LNCaP clone FGC (cell line): ENCODE results near the gene PCDHGB2.
"Not testable (repeated sequence)": the region's sequence is repeated elsewhere in the genome, so short reads cannot be mapped to it uniquely, and the experiment has no call there.

Source experiments
- DNase-seq: peaks from one replicate; pipeline ENCODE4 v3.0.0-alpha.2; 2011; ENCODE audit warnings: low read depth
- H3K4me3 ChIP-seq: 2 replicates; pipeline ENCODE4 v1.5.1; 2011; ENCODE audit warnings: mild to moderate bottlenecking, low read depth, low read length, control low read depth
- TF ChIP-seq, protein P1 (sequence below): IDR thresholded peaks from 2 replicates; pipeline ENCODE4 v1.5.1; 2012; ENCODE audit warnings: mild to moderate bottlenecking; ENCODE audit not compliant: control insufficient read depth, insufficient read depth; ENCODE audit errors: extremely low read depth

Gene PCDHGB2

DNA sequence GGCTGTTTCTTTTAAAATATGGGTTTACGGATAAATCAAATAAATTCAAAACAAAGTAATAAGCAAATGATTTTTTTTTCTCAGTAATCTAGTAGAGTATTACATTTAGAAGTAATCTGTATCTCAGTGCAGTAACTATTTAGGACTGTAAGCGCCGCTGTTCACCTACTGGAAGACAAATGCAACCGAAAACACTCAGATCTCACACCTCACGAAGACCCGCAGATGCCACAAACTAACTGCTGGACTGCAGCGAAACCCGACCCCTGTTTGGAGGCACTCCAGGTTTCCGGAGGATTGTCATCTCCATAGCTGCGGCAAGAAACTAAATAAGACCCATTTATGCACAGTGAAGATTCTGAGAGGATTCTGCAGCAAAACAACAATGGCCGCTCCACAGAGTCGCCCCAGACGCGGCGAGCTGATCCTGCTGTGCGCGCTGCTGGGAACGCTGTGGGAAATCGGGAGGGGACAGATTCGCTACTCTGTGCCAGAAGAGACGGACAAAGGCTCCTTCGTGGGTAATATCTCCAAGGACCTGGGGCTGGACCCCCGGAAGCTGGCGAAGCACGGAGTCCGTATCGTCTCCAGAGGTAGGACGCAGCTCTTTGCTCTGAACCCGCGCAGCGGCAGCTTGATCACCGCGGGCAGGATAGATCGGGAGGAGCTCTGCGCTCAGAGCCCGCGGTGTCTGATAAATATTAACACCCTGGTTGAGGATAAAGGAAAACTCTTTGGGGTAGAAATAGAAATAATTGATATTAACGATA is 32.8 kb downstream of the PCDHGB2 start, which contains the start of gene PCDHGA8:
TSS of gene PCDHGA8 (plus strand) at position 205 of the 770 bp plus-strand sequence. CDS start at position 386, 181 bp downstream.
- DNase-seq = no peak
- TF ChIP-seq, protein P1, sequence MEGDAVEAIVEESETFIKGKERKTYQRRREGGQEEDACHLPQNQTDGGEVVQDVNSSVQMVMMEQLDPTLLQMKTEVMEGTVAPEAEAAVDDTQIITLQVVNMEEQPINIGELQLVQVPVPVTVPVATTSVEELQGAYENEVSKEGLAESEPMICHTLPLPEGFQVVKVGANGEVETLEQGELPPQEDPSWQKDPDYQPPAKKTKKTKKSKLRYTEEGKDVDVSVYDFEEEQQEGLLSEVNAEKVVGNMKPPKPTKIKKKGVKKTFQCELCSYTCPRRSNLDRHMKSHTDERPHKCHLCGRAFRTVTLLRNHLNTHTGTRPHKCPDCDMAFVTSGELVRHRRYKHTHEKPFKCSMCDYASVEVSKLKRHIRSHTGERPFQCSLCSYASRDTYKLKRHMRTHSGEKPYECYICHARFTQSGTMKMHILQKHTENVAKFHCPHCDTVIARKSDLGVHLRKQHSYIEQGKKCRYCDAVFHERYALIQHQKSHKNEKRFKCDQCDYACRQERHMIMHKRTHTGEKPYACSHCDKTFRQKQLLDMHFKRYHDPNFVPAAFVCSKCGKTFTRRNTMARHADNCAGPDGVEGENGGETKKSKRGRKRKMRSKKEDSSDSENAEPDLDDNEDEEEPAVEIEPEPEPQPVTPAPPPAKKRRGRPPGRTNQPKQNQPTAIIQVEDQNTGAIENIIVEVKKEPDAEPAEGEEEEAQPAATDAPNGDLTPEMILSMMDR = peak; percentile 38
- H3K4me3 ChIP-seq = peak within 1 kb of the TSS; percentile 46

DNA sequence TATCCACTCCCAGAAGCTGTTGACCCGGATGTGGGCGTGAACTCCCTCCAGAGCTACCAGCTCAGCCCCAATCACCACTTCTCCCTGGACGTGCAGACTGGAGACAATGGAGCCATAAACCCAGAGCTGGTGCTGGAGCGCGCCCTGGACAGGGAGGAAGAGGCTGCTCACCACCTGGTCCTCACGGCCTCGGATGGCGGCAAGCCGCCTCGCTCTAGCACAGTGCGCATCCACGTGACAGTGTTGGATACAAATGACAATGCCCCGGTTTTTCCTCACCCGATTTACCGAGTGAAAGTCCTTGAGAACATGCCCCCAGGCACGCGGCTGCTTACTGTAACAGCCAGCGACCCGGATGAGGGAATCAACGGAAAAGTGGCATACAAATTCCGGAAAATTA is 33.5 kb downstream of the PCDHGB2 start:
- H3K4me3 ChIP-seq = no peak overlapping the region
- no peak for DNase-seq
- TF ChIP-seq, protein P1 = no peak

DNA sequence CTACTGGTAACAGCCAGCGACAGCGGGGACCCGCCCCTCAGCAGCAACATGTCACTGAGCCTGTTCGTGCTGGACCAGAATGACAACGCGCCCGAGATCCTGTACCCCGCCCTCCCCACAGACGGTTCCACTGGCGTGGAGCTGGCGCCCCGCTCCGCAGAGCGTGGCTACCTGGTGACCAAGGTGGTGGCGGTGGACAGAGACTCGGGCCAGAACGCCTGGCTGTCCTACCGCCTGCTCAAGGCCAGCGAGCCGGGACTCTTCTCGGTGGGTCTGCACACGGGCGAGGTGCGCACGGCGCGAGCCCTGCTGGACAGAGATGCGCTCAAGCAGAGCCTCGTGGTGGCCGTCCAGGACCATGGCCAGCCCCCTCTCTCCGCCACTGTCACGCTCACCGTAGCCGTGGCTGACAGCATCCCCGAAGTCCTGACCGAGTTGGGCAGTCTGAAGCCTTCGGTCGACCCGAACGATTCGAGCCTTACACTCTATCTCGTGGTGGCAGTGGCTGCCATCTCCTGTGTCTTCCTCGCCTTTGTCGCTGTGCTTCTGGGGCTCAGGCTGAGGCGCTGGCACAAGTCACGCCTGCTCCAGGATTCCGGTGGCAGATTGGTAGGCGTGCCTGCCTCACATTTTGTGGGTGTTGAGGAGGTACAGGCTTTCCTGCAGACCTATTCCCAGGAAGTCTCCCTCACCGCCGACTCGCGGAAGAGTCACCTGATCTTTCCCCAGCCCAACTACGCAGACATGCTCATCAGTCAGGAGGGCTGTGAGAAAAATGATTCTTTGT is 34.8 kb downstream of the PCDHGB2 start:
- DNase-seq = not testable (repeated sequence)

DNA sequence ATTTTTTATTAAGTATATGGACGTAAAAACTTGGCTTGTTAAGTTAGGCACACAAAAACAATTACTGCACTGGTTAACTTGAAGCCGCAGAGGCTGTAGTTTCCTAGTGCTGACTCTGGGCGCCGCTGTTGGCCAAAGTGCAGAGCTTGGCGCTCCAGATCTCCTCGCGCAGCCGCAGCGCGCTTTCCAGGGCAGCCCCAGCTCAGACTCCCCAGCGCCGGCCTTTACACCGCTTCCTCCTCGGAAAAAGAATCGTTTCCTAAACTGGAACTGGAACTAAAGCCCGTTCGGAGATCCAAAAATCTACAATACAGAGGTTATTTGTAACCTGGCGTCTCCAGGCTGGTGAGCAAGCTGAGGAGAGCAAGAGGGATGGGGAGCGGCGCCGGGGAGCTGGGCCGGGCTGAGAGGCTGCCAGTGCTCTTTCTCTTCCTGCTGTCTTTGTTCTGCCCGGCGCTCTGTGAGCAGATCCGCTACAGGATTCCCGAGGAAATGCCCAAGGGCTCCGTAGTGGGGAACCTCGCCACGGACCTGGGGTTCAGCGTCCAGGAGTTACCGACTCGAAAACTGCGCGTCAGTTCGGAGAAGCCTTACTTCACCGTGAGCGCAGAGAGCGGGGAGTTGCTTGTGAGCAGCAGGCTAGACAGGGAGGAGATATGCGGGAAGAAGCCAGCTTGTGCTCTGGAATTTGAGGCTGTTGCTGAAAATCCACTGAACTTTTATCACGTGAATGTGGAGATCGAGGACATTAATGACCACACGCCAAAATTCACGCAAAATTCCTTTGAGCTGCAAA is 38.2 kb downstream of the PCDHGB2 start, which contains the start of gene PCDHGB5:
TSS of gene PCDHGB5 (plus strand) at position 192 of the 796 bp plus-strand sequence. CDS start at position 373, 181 bp downstream.
- TF ChIP-seq, protein P1 = peak; percentile 72
- peak within 1 kb of the TSS; percentile 51 for H3K4me3 ChIP-seq

More for the DNA sequence above, 34.8 kb downstream of the PCDHGB2 start:
- H3K4me3 ChIP-seq = not testable (repeated sequence)

DNA sequence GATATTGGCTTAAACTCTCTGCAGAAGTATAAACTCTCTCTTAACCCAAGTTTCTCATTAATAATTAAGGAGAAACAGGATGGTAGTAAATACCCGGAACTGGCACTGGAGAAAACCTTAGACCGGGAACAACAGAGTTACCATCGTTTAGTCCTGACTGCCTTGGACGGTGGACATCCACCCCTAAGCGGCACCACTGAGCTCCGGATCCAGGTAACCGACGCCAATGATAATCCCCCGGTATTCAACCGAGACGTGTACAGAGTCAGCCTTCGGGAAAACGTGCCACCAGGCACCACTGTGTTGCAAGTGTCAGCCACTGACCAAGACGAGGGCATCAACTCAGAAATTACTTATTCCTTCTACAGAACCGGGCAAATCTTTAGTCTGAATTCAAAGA is 38.8 kb downstream of the PCDHGB2 start:
- TF ChIP-seq, protein P1 = no peak
- no peak overlapping the region for H3K4me3 ChIP-seq
- DNase-seq = no peak

More for the DNA sequence above, 38.2 kb downstream of the PCDHGB2 start, which contains the start of gene PCDHGB5:
- DNase-seq = not testable (repeated sequence)

DNA sequence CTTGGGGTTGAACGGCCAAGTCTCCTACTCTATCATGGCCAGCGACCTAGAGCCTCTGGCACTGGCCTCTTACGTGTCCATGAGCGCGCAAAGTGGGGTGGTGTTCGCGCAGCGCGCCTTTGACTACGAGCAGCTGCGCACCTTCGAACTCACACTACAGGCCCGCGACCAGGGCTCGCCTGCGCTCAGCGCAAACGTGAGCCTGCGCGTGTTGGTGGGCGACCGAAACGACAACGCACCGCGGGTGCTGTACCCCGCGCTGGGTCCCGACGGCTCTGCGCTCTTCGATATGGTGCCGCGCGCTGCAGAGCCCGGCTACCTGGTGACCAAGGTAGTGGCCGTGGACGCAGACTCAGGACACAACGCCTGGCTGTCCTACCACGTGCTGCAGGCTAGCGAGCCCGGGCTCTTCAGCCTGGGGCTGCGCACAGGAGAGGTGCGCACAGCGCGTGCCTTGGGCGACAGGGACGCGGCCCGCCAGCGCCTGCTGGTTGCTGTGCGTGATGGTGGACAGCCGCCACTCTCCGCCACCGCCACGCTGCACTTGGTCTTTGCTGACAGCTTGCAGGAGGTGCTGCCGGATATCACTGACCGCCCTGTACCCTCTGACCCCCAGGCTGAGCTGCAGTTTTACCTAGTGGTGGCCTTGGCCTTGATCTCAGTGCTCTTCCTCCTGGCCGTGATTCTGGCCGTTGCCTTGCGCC is 39.9 kb downstream of the PCDHGB2 start:
- DNase-seq = no peak
- TF ChIP-seq, protein P1 = no peak
- H3K4me3 ChIP-seq = no peak overlapping the region
